Liver (tissue), 9 donors: ENCODE data around the gene EVC. TPM values are rescaled to one million over a fixed set of nuclear protein-coding genes. Genes with fewer than 3 reads are reported as not detected.

Source experiments
- DNase-seq: peaks from one replicate; pipeline ENCODE4 v3.0.0-alpha.2; 2017; ENCODE audit warnings: low spot score
- H3K27ac ChIP-seq, 2 donors: one replicate each; pipeline ENCODE4 v1.7.0; 2013; ENCODE audit warnings: inconsistent platforms in 2 of 2, low read length in 2 of 2, control low read depth in 1 of 2, low read depth in 1 of 2, mild to moderate bottlenecking in 1 of 2
- H3K27me3 ChIP-seq, 4 donors: one replicate each; pipeline versions ENCODE4 v1.6.1 to v1.7.0; 2013; ENCODE audit warnings: low read length in 3 of 4, inconsistent platforms in 1 of 4, mild to moderate bottlenecking in 1 of 4, moderate library complexity in 1 of 4; ENCODE audit not compliant: control insufficient read depth in 4 of 4, insufficient read depth in 4 of 4
- H3K36me3 ChIP-seq, 4 donors: one replicate each; pipeline versions ENCODE4 v1.6.1 to v1.7.0; 2013; ENCODE audit warnings: low read length in 3 of 4, mild to moderate bottlenecking in 3 of 4, low read depth in 1 of 4, moderate library complexity in 1 of 4; ENCODE audit not compliant: control insufficient read depth in 4 of 4, insufficient read depth in 3 of 4
- H3K4me1 ChIP-seq, 4 donors: one replicate each; pipeline versions ENCODE4 v1.6.1 to v1.7.0; 2013; ENCODE audit warnings: low read length in 3 of 4, mild to moderate bottlenecking in 3 of 4, moderate library complexity in 1 of 4; ENCODE audit not compliant: control insufficient read depth in 4 of 4, insufficient read depth in 4 of 4
- H3K4me3 ChIP-seq, 3 donors: one replicate each; pipeline versions ENCODE4 v1.6.1 to v1.7.0; 2013; ENCODE audit warnings: low read length in 3 of 3, control low read depth in 1 of 3, low read depth in 1 of 3, mild to moderate bottlenecking in 1 of 3
- H3K9ac ChIP-seq, 2 donors: one replicate each; pipeline ENCODE4 v1.7.0; 2013; ENCODE audit warnings: low read length in 2 of 2, mild to moderate bottlenecking in 2 of 2, moderate library complexity in 2 of 2, control low read depth in 1 of 2, low read depth in 1 of 2
- H3K9me3 ChIP-seq, 4 donors: one replicate each; pipeline versions ENCODE4 v1.6.1 to v1.7.0; 2013; ENCODE audit warnings: low read length in 3 of 4; ENCODE audit not compliant: control insufficient read depth in 4 of 4
- CTCF ChIP-seq: fragments of 150-350 bp; IDR thresholded peaks from 2 replicates; pipeline ENCODE4 v1.5.1; 2017; ENCODE audit warnings: improper control_type of control experiment, low read depth, low read length; ENCODE audit not compliant: missing input control
- EGR1 ChIP-seq, 2 donors: IDR thresholded peaks; 2 replicates each; pipeline ENCODE4 v1.6.1; 2016 to 2018; ENCODE audit warnings: antibody characterized with exemption in 2 of 2, low read depth in 2 of 2
- FOXA1 ChIP-seq: IDR thresholded peaks from 2 replicates; pipeline ENCODE4 v1.6.1; 2016; ENCODE audit warnings: antibody characterized with exemption
- FOXA2 ChIP-seq: IDR thresholded peaks from 2 replicates; pipeline ENCODE4 v1.6.1; 2016; ENCODE audit warnings: antibody characterized with exemption
- GABPA ChIP-seq, 2 donors: IDR thresholded peaks in 1 of 2; conservative IDR thresholded peaks in 1 of 2; 2 replicates each; pipeline ENCODE4 v1.6.1; 2016; ENCODE audit warnings: antibody characterized with exemption in 2 of 2, mild to moderate bottlenecking in 1 of 2, moderate library complexity in 1 of 2
- HNF4A ChIP-seq, 2 donors: conservative IDR thresholded peaks; 2 replicates each; pipeline ENCODE4 v1.6.1; 2016; ENCODE audit warnings: antibody characterized with exemption in 2 of 2, mild to moderate bottlenecking in 2 of 2
- HNF4G ChIP-seq: IDR thresholded peaks from 2 replicates; pipeline ENCODE4 v1.6.1; 2016; ENCODE audit warnings: antibody characterized with exemption
- JUND ChIP-seq, 2 donors: IDR thresholded peaks; 2 replicates each; pipeline ENCODE4 v1.6.1; 2016; ENCODE audit warnings: antibody characterized with exemption in 2 of 2
- NR2F2 ChIP-seq: IDR thresholded peaks from 2 replicates; pipeline ENCODE4 v1.6.1; 2016; ENCODE audit warnings: antibody characterized with exemption
- RAD21 ChIP-seq, 2 donors: IDR thresholded peaks; 2 replicates each; pipeline ENCODE4 v1.6.1; 2016; ENCODE audit warnings: antibody characterized with exemption in 2 of 2, mild to moderate bottlenecking in 2 of 2
- RXRA ChIP-seq, 2 donors: IDR thresholded peaks; 2 replicates each; pipeline ENCODE4 v1.6.1; 2017 to 2018; ENCODE audit warnings: antibody characterized with exemption in 2 of 2, mild to moderate bottlenecking in 1 of 2
- SP1 ChIP-seq: IDR thresholded peaks from 2 replicates; pipeline ENCODE4 v1.6.1; 2018; ENCODE audit warnings: antibody characterized with exemption, mild to moderate bottlenecking
- TAF1 ChIP-seq: conservative IDR thresholded peaks from 2 replicates; pipeline ENCODE4 v1.6.1; 2016; ENCODE audit warnings: antibody characterized with exemption, mild to moderate bottlenecking
- YY1 ChIP-seq: IDR thresholded peaks from 2 replicates; pipeline ENCODE4 v1.6.1; 2016; ENCODE audit warnings: antibody characterized with exemption, mild to moderate bottlenecking
- WGBS: extraction: QIAGEN DNeasy Blood & Tissue Kit; methylation state at CpG from one replicate; pipeline ENCODE4 v1.1.7; 2013; 5-methylcytosine and 5-hydroxymethylcytosine counted together
- polyA plus RNA-seq, 2 donors: library from polyadenylated mRNA; stranded (reverse) in 1 of 2; unstranded in 1 of 2; fragments of 200-250 nt in 1 of 2; fragments of >200 nt in 1 of 2; fragmentation: Nextera tagmentation in 1 of 2; extraction: Ambion mirVana in 1 of 2; gene quantifications; one replicate each; pipeline versions ENCODE4 v1.2.1 to v1.2.3, GENCODE V29; 2013 to 2015
- total RNA-seq, 2 donors: library from RNA; depleted of rRNA; stranded (reverse); fragments of >200 nt; gene quantifications; one replicate each; pipeline ENCODE4 v1.2.3, GENCODE V29; 2014
- TF ChIP-seq, protein P1 (sequence below): IDR thresholded peaks from 2 replicates; pipeline ENCODE4 v1.6.1; 2016; ENCODE audit warnings: antibody characterized with exemption
- TF ChIP-seq, protein P2 (sequence below): IDR thresholded peaks from 2 replicates; pipeline ENCODE4 v1.6.1; 2016; ENCODE audit warnings: antibody characterized with exemption
- TF ChIP-seq, protein P3 (sequence below): IDR thresholded peaks from 2 replicates; pipeline ENCODE4 v1.6.1; 2016; ENCODE audit warnings: antibody characterized with exemption, mild to moderate bottlenecking
- TF ChIP-seq, protein P4 (sequence below): IDR thresholded peaks from 2 replicates; pipeline ENCODE4 v1.6.1; 2016; ENCODE audit warnings: antibody characterized with exemption
- donor health status: healthy.
- donor health status: healthy.
- donor health status: healthy.
- donor health status: healthy.
- donor health status: healthy.

Gene EVC
- total and polyA plus RNA-seq, 4 donors: 0.76 to 10.9 (median 3.2) TPM

GRCh38 chr4:5793514-5793913, 82.5 kb downstream of the EVC start (continued):
- TF ChIP-seq, protein P1, sequence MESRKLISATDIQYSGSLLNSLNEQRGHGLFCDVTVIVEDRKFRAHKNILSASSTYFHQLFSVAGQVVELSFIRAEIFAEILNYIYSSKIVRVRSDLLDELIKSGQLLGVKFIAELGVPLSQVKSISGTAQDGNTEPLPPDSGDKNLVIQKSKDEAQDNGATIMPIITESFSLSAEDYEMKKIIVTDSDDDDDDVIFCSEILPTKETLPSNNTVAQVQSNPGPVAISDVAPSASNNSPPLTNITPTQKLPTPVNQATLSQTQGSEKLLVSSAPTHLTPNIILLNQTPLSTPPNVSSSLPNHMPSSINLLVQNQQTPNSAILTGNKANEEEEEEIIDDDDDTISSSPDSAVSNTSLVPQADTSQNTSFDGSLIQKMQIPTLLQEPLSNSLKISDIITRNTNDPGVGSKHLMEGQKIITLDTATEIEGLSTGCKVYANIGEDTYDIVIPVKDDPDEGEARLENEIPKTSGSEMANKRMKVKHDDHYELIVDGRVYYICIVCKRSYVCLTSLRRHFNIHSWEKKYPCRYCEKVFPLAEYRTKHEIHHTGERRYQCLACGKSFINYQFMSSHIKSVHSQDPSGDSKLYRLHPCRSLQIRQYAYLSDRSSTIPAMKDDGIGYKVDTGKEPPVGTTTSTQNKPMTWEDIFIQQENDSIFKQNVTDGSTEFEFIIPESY: no peak
- TF ChIP-seq RXRA (IDR thresholded peaks at IDR 0.05) (no peak), HNF4G (no peak)

DNA sequence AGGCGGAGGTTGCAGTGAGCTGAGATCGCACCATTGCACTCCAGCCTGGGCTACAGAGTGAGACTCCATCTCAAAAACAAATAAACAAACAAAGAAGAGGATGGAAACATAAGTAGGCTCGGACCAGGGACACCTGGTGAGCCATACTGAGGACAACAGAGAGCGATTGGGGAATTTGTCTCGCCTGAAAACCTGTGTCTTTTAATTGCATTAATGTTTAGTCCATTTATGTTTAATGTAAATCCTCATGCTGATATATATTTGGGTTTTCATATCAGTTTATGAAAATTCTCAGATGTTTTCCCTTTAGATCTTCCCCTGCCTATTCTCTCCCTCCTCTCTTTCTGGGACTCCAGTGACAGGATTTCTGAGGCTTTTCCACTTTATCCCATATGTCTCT, 84.6 kb downstream of the EVC start:
- Histone ChIP-seq H3K4me3 (no peak overlapping the region), H3K36me3 (peaks cover 0 to 3% (median 0%) of the 10 kb centered on the region in 4 donors), H3K27me3 (peaks cover 0 to 3% (median 0%) of the 10 kb centered on the region in 4 donors), H3K4me1 (no peaks in the 10 kb centered on the region), H3K9me3 (no peaks in the 10 kb centered on the region), H3K9ac (no peak overlapping the region), H3K27ac (no peak overlapping the region)
- WGBS: 90% methylated on average over 5 of the region's 5 CpGs
- no peak for TF ChIP-seq EGR1 (IDR thresholded peaks at IDR 0.05; ENCODE audit: low read depth in 2 of 2)
- no peak for TF ChIP-seq SP1
- TF ChIP-seq FOXA1: no peak
- TF ChIP-seq, protein P2, sequence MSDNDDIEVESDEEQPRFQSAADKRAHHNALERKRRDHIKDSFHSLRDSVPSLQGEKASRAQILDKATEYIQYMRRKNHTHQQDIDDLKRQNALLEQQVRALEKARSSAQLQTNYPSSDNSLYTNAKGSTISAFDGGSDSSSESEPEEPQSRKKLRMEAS: no peak
- no peak for TF ChIP-seq NR2F2
- no peak for TF ChIP-seq HNF4A (conservative IDR thresholded peaks at IDR 0.05)
- no peak for TF ChIP-seq YY1
- no peak for TF ChIP-seq FOXA2
- TF ChIP-seq TAF1: no peak
- TF ChIP-seq, protein P3, sequence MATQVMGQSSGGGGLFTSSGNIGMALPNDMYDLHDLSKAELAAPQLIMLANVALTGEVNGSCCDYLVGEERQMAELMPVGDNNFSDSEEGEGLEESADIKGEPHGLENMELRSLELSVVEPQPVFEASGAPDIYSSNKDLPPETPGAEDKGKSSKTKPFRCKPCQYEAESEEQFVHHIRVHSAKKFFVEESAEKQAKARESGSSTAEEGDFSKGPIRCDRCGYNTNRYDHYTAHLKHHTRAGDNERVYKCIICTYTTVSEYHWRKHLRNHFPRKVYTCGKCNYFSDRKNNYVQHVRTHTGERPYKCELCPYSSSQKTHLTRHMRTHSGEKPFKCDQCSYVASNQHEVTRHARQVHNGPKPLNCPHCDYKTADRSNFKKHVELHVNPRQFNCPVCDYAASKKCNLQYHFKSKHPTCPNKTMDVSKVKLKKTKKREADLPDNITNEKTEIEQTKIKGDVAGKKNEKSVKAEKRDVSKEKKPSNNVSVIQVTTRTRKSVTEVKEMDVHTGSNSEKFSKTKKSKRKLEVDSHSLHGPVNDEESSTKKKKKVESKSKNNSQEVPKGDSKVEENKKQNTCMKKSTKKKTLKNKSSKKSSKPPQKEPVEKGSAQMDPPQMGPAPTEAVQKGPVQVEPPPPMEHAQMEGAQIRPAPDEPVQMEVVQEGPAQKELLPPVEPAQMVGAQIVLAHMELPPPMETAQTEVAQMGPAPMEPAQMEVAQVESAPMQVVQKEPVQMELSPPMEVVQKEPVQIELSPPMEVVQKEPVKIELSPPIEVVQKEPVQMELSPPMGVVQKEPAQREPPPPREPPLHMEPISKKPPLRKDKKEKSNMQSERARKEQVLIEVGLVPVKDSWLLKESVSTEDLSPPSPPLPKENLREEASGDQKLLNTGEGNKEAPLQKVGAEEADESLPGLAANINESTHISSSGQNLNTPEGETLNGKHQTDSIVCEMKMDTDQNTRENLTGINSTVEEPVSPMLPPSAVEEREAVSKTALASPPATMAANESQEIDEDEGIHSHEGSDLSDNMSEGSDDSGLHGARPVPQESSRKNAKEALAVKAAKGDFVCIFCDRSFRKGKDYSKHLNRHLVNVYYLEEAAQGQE: no peak
- TF ChIP-seq, protein P1: no peak
- no peak for TF ChIP-seq CTCF
- no peak for TF ChIP-seq JUND (IDR thresholded peaks at IDR 0.05)
- no peak for TF ChIP-seq HNF4G
- no peak for TF ChIP-seq RAD21 (IDR thresholded peaks at IDR 0.05)
- TF ChIP-seq, protein P4, sequence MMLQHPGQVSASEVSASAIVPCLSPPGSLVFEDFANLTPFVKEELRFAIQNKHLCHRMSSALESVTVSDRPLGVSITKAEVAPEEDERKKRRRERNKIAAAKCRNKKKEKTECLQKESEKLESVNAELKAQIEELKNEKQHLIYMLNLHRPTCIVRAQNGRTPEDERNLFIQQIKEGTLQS: no peak
- TF ChIP-seq GABPA (IDR thresholded peaks at IDR 0.05 in 1 of 2, conservative IDR thresholded peaks at IDR 0.05 in 1 of 2): no peak
- TF ChIP-seq RXRA (IDR thresholded peaks at IDR 0.05): no peak
- no peak for DNase-seq
